Breast epithelium (tissue), 4 donors: Measurements from ENCODE around the gene MED9. TPM values are rescaled to one million over a fixed set of nuclear protein-coding genes. Genes with fewer than 3 reads are reported as not detected.
"Not testable (repeated sequence)": the region's sequence is repeated elsewhere in the genome, so short reads cannot be mapped to it uniquely, and the experiment has no call there.

Source experiments
- DNase-seq, 2 donors: peaks; one replicate each; pipeline ENCODE4 v3.0.0-alpha.2; 2019; ENCODE audit warnings: low spot score in 2 of 2
- H3K27ac ChIP-seq, 2 donors: fragments of 200-600 bp; sonication (generic) in 1 of 2; one replicate each; pipeline ENCODE4 v1.5.1; 2016 to 2019; ENCODE audit warnings: mild to moderate bottlenecking in 1 of 2
- H3K27me3 ChIP-seq, 2 donors: fragments of 200-600 bp; sonication (generic) in 1 of 2; one replicate each; pipeline versions ENCODE4 v1.5.1 to v1.6.0; 2017 to 2019; ENCODE audit warnings: control low read depth in 1 of 2, mild to moderate bottlenecking in 1 of 2
- H3K36me3 ChIP-seq: fragments of 200-600 bp; one replicate; pipeline ENCODE4 v1.5.1; 2019
- H3K4me1 ChIP-seq, 2 donors: fragments of 200-600 bp; sonication (generic); one replicate each; pipeline ENCODE4 v1.5.1; 2016 to 2019; ENCODE audit warnings: control low read depth in 1 of 2
- H3K4me3 ChIP-seq, 3 donors: fragments of 200-600 bp; sonication (generic); 1 replicate in 2 of 3; 2 replicates in 1 of 3; pipeline ENCODE4 v1.5.1; 2016 to 2019; ENCODE audit warnings: mild to moderate bottlenecking in 3 of 3, moderate library complexity in 2 of 3
- H3K9me3 ChIP-seq, 2 donors: fragments of 200-600 bp; sonication (generic) in 1 of 2; one replicate each; pipeline ENCODE4 v1.5.1; 2016 to 2019; ENCODE audit warnings: control low read depth in 1 of 2
- POLR2A ChIP-seq: fragments of 450-650 bp; IDR thresholded peaks from one replicate; pipeline ENCODE4 v1.6.1; 2016; ENCODE audit warnings: antibody characterized with exemption, mild to moderate bottlenecking, moderate library complexity
- POLR2AphosphoS5 ChIP-seq, 3 donors: sonication (generic); formaldehyde crosslinking; IDR thresholded peaks; one replicate each; pipeline ENCODE4 v1.6.1; 2017; ENCODE audit warnings: antibody characterized with exemption in 3 of 3
- intact Hi-C: fragments of 100-400 bp; cut with DNase I; formaldehyde crosslinking; loops from one replicate; pipeline ENCODE4 v1.15.1; 2023; ENCODE audit warnings: low total_unique reads
- total RNA-seq, 3 donors: library from RNA; depleted of rRNA; stranded (reverse); fragments of >200 nt; gene quantifications; one replicate each; pipeline ENCODE4 v1.1.0, GENCODE V29; 2016
- TF ChIP-seq, protein P1 (sequence below), 3 donors: fragments of 450-650 bp; IDR thresholded peaks; one replicate each; pipeline ENCODE4 v1.5.1; 2016 to 2017; ENCODE audit warnings: antibody characterized with exemption in 3 of 3, mild to moderate bottlenecking in 3 of 3, moderate library complexity in 3 of 3

The MED9 gene
- total RNA-seq, 3 donors from 2014 or later, result 13.4 to 22.5 (median 20.0) TPM

DNA sequence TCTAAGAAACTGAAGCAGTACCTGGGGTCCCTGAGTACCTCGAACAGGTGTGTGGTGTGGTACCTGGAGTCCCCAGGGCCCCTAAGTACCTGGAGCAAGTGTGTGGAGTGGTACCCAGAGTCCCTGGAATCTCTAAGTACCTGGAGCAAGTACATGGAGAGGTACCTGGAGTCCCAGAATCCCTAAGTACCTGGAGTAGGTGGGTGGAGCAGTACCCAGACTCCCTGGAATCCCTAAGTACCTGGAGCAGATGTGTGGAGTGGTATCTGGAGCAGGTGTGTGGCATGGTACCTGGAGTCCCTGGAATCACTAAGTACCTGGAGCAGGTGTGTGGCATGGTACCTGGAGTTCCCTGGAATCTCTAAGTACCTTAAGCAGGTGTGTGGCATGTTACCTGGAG, 22.5 kb upstream of the MED9 start:
- no peaks in the 10 kb centered on the region for H3K4me1 ChIP-seq
- intact Hi-C loops, result no loop called here
- H3K36me3 ChIP-seq, result no peaks in the 10 kb centered on the region
- H3K4me3 ChIP-seq, result no peak overlapping the region
- TF ChIP-seq POLR2A, result no peak
- TF ChIP-seq POLR2AphosphoS5 (IDR thresholded peaks at IDR 0.05), result no peak
- TF ChIP-seq, protein P1, sequence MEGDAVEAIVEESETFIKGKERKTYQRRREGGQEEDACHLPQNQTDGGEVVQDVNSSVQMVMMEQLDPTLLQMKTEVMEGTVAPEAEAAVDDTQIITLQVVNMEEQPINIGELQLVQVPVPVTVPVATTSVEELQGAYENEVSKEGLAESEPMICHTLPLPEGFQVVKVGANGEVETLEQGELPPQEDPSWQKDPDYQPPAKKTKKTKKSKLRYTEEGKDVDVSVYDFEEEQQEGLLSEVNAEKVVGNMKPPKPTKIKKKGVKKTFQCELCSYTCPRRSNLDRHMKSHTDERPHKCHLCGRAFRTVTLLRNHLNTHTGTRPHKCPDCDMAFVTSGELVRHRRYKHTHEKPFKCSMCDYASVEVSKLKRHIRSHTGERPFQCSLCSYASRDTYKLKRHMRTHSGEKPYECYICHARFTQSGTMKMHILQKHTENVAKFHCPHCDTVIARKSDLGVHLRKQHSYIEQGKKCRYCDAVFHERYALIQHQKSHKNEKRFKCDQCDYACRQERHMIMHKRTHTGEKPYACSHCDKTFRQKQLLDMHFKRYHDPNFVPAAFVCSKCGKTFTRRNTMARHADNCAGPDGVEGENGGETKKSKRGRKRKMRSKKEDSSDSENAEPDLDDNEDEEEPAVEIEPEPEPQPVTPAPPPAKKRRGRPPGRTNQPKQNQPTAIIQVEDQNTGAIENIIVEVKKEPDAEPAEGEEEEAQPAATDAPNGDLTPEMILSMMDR (IDR thresholded peaks at IDR 0.05), result no peak
- DNase-seq, result no peak
- H3K27me3 ChIP-seq, result no peaks in the 10 kb centered on the region
- H3K27ac ChIP-seq, result no peak overlapping the region
- H3K9me3 ChIP-seq, result no peaks in the 10 kb centered on the region

DNA sequence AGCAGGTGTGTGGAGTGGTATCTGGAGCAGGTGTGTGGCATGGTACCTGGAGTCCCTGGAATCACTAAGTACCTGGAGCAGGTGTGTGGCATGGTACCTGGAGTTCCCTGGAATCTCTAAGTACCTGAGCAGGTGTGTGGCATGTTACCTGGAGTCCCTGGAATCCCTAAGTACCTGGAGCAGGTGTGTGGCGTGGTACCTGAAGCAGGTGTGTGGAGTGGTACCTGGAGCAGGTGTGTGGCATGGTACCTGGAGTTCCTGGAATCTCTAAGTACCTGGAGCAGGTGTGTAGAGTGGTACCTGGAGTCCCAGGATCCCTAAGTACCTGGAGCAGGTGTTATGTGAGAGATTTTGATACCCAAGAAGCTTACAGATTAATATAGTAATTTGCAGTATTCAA, 22.1 kb upstream of the MED9 start:
- DNase-seq, intact Hi-C loops, H3K27me3 ChIP-seq, H3K36me3 ChIP-seq, H3K9me3 ChIP-seq, H3K27ac ChIP-seq, H3K4me1 ChIP-seq, H3K4me3 ChIP-seq: not testable (repeated sequence)

DNA sequence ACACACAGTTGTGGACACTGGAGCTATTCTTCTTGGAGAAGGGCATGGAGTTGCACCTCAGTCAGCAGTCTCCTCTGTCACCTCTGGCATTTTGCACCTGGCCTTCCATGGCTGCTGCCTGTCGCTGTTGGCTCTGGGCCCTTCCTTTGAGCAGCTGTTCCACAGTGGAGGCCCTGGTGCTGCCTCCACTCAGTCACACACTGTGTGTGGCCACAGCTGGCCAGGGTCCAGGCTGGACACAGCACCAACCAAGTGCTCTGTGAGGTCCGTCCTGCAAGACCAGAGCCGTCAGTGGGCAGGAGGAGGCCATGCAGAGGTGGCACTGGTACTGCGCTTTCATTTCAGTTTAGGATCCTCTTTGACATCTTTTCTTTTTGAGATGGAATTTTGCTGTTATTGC, 21.6 kb upstream of the MED9 start:
- no peak overlapping the region for H3K4me3 ChIP-seq
- intact Hi-C loops, result no loop called here
- TF ChIP-seq POLR2A (no peak), POLR2AphosphoS5 (IDR thresholded peaks at IDR 0.05) (no peak)
- TF ChIP-seq, protein P1 (IDR thresholded peaks at IDR 0.05), result no peak
- no peak overlapping the region for H3K27ac ChIP-seq
- H3K36me3 ChIP-seq, result no peaks in the 10 kb centered on the region
- no peaks in the 10 kb centered on the region for H3K9me3 ChIP-seq
- no peaks in the 10 kb centered on the region for H3K4me1 ChIP-seq
- no peak for DNase-seq
- no peaks in the 10 kb centered on the region for H3K27me3 ChIP-seq

DNA sequence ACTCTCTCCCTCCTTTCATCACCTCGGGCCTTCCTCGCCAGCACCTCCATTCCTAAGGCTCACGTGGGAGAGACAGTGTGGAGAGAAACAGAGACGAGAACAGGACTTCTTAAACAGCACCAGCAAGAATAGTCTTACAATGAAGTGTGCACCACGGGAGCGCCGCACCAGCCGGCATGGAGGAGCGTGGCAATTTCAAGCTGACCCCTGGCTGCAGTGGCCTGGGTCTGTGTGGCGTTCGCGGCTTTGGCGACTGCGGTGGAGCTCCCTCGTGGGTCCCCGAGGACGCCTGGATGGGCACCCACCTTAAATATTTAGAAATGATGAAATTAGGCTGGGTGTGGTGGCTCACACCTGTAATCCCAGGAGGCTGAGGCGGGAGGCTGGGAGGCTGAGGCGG, 20.5 kb upstream of the MED9 start:
- TF ChIP-seq, protein P1 (IDR thresholded peaks at IDR 0.05), result no peak
- TF ChIP-seq POLR2AphosphoS5 (IDR thresholded peaks at IDR 0.05) (no peak), POLR2A (no peak)
- Histone ChIP-seq H3K36me3 (no peaks in the 10 kb centered on the region), H3K27ac (no peak overlapping the region), H3K4me1 (no peaks in the 10 kb centered on the region), H3K27me3 (no peaks in the 10 kb centered on the region), H3K9me3 (no peaks in the 10 kb centered on the region), H3K4me3 (no peak overlapping the region)
- intact Hi-C loops, result no loop called here
- DNase-seq, result no peak

DNA sequence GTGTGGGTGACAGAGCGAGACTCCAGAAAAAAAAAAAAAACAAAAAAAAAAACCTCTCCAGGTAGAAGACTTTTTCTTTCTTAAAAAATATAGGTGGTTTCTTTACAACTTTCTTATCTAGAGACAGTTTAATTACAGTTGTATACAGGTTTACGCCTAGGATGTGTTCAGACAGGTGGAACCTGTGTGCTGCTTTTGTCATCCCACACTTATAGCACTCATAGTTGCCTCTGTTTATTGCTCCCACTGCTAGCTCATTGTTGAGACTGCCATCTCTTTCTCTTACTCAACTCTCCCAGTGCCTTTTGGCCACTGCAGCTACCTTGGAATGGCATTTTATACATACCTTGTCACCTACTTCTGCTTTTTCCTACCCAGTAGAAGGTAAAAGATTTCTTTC, 19.1 kb upstream of the MED9 start:
- no peak for DNase-seq
- Histone ChIP-seq H3K9me3 (no peaks in the 10 kb centered on the region), H3K27ac (no peak overlapping the region), H3K4me3 (no peak overlapping the region), H3K36me3 (no peaks in the 10 kb centered on the region), H3K27me3 (no peaks in the 10 kb centered on the region), H3K4me1 (no peaks in the 10 kb centered on the region)
- TF ChIP-seq POLR2AphosphoS5 (IDR thresholded peaks at IDR 0.05), result no peak
- TF ChIP-seq, protein P1 (IDR thresholded peaks at IDR 0.05), result no peak
- TF ChIP-seq POLR2A, result no peak
- intact Hi-C loops, result no loop called here

DNA sequence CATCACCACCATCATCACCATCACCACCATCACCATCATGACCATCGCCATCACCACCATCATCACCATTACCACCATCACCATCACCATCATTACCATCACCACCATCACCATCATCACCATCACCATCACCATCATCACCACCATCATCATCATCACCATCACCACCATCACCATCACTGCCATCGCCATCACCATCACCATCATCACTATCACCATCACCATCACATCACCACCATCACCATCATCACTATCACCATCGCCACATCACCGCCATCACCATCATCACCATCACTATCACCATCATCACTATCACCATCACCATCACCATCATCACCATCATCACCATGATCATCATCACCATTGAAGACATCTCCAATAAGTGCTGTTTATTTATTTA, 16.8 kb upstream of the MED9 start:
- Histone ChIP-seq H3K9me3 (no peaks in the 10 kb centered on the region), H3K4me3 (no peak overlapping the region), H3K36me3 (no peaks in the 10 kb centered on the region), H3K4me1 (no peaks in the 10 kb centered on the region), H3K27ac (no peak overlapping the region), H3K27me3 (no peaks in the 10 kb centered on the region)
- TF ChIP-seq POLR2A (no peak), POLR2AphosphoS5 (IDR thresholded peaks at IDR 0.05) (no peak)
- TF ChIP-seq, protein P1 (IDR thresholded peaks at IDR 0.05), result no peak
- intact Hi-C loops, result no loop called here
- no peak for DNase-seq
